ENCODE results near the gene ACKR1. TPM values are rescaled to one million over a fixed set of nuclear protein-coding genes. Genes with fewer than 3 reads are reported as not detected.

Gene ACKR1
- polyA plus RNA-seq, 1 donor (not counting 4 experiments of a cell fraction or from before 2014, with no cell fraction given): not detected

DNA sequence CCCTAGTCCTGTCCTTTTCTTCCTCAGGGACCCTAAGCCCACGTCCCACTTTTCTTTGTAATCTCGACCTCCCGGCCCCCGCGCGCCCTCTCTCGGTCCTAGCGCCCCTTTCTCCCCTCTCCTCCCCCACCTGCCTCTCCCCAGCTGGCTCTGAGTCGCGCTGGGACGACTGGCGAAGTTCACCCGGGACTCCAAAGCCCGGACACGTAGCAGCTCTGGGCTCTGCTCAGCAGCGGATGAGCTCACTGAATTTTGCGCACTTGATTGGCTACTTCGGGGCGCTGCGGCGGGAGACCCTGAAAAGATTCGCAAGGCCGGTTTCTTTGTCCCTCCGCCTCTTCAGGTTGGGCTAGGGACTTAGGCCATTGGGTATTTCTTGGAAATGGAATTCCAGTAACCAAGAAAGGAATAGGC, 16.3 kb upstream of the ACKR1 start:
- no peaks in the 10 kb centered on the region for H4K20me1 ChIP-seq (ENCODE audit: control insufficient read depth, extremely low read depth, insufficient read depth, low read length)
- H3K36me3 ChIP-seq (ENCODE audit: control insufficient read depth in 2 of 2, extremely low read depth in 1 of 2, insufficient read depth in 2 of 2, low read length in 2 of 2): no peaks in the 10 kb centered on the region
- H3K9ac ChIP-seq (ENCODE audit: control insufficient read depth, extremely low read depth, insufficient read depth, low read length): no peak overlapping the region
- H3K4me1 ChIP-seq (ENCODE audit: control insufficient read depth, extremely low read depth, insufficient read depth, low read length): no peaks in the 10 kb centered on the region
- H3K9me1 ChIP-seq (ENCODE audit: control insufficient read depth, extremely low read depth, insufficient read depth, low read length): no peaks in the 10 kb centered on the region
- no peaks in the 10 kb centered on the region for H3K79me2 ChIP-seq (ENCODE audit: control insufficient read depth, insufficient read depth, low read length)
- no peak for TF ChIP-seq EZH2 (IDR thresholded peaks at IDR 0.05; ENCODE audit: low read length)
- TF ChIP-seq, protein P1, sequence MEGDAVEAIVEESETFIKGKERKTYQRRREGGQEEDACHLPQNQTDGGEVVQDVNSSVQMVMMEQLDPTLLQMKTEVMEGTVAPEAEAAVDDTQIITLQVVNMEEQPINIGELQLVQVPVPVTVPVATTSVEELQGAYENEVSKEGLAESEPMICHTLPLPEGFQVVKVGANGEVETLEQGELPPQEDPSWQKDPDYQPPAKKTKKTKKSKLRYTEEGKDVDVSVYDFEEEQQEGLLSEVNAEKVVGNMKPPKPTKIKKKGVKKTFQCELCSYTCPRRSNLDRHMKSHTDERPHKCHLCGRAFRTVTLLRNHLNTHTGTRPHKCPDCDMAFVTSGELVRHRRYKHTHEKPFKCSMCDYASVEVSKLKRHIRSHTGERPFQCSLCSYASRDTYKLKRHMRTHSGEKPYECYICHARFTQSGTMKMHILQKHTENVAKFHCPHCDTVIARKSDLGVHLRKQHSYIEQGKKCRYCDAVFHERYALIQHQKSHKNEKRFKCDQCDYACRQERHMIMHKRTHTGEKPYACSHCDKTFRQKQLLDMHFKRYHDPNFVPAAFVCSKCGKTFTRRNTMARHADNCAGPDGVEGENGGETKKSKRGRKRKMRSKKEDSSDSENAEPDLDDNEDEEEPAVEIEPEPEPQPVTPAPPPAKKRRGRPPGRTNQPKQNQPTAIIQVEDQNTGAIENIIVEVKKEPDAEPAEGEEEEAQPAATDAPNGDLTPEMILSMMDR (optimal IDR thresholded peaks at IDR 0.05 in 1 of 3, IDR thresholded peaks at IDR 0.05 in 1 of 3, conservative IDR thresholded peaks at IDR 0.05 in 1 of 3; ENCODE audit: extremely low read depth in 1 of 3, insufficient read depth in 2 of 3, low read length in 3 of 3): no peak
- DNase-seq (ENCODE audit: low read depth, low spot score) (no peak), FAIRE-seq (no peak)
- H3K4me2 ChIP-seq (ENCODE audit: control insufficient read depth, extremely low read depth, insufficient read depth, low read depth, low read length): no peak overlapping the region
- dilution Hi-C loops (cut with MboI; ENCODE audit: extremely low pct_ligation_motif_present, low sequenced_read_pairs): no loop called here
- no peak overlapping the region for H2AFZ ChIP-seq (ENCODE audit: control insufficient read depth, low read length)
- H3K27ac ChIP-seq (ENCODE audit: control insufficient read depth, insufficient read depth, low read length): no peak overlapping the region
- H3K9me3 ChIP-seq (ENCODE audit: control insufficient read depth, low read depth, low read length): no peaks in the 10 kb centered on the region
- H3K4me3 ChIP-seq (ENCODE audit: control insufficient read depth in 2 of 3, extremely low read depth in 1 of 3, insufficient read depth in 2 of 3, low read depth in 1 of 3, low read length in 3 of 3): no peak overlapping the region
- peaks cover 39% of the 10 kb centered on the region for H3K27me3 ChIP-seq (ENCODE audit: control insufficient read depth, extremely low read depth, insufficient read depth, low read length)

GRCh38 chr1:159190441-159190840, 14.2 kb upstream of the ACKR1 start:
- FAIRE-seq (no peak), DNase-seq (ENCODE audit: low read depth, low spot score) (no peak)
- Histone ChIP-seq H3K27me3 (ENCODE audit: control insufficient read depth, extremely low read depth, insufficient read depth, low read length) (peaks cover 39% of the 10 kb centered on the region), H3K4me2 (ENCODE audit: control insufficient read depth, extremely low read depth, insufficient read depth, low read depth, low read length) (no peak overlapping the region), H2AFZ (ENCODE audit: control insufficient read depth, low read length) (no peak overlapping the region), H3K4me1 (ENCODE audit: control insufficient read depth, extremely low read depth, insufficient read depth, low read length) (no peaks in the 10 kb centered on the region), H3K27ac (ENCODE audit: control insufficient read depth, insufficient read depth, low read length) (no peak overlapping the region), H3K79me2 (ENCODE audit: control insufficient read depth, insufficient read depth, low read length) (no peaks in the 10 kb centered on the region), H3K9ac (ENCODE audit: control insufficient read depth, extremely low read depth, insufficient read depth, low read length) (no peak overlapping the region), H4K20me1 (ENCODE audit: control insufficient read depth, extremely low read depth, insufficient read depth, low read length) (no peaks in the 10 kb centered on the region), H3K9me3 (ENCODE audit: control insufficient read depth, low read depth, low read length) (no peaks in the 10 kb centered on the region), H3K4me3 (ENCODE audit: control insufficient read depth in 2 of 3, extremely low read depth in 1 of 3, insufficient read depth in 2 of 3, low read depth in 1 of 3, low read length in 3 of 3) (no peak overlapping the region), H3K36me3 (ENCODE audit: control insufficient read depth in 2 of 2, extremely low read depth in 1 of 2, insufficient read depth in 2 of 2, low read length in 2 of 2) (no peaks in the 10 kb centered on the region), H3K9me1 (ENCODE audit: control insufficient read depth, extremely low read depth, insufficient read depth, low read length) (no peaks in the 10 kb centered on the region)
- dilution Hi-C loops (cut with MboI; ENCODE audit: extremely low pct_ligation_motif_present, low sequenced_read_pairs): no loop called here
- no peak for TF ChIP-seq EZH2 (IDR thresholded peaks at IDR 0.05; ENCODE audit: low read length)

DNA sequence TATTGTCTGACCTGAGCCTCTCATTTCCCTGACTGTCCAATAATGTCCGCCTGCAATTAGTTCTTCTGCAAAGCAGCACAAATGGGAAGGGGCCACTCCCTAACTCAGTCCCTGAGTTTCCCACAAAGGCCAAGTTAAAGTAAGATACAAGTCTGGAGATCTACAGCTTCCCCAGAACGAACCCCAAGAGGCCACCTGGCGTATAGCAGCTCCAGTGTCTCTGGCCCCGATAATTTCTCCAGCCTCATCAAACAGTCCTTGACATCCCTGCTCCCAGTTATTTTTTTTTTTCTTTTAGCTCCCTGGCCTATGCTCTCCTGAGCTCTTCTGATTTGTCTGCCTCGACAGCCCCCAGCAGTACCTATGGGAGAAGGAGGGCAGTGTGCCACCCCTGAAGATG, 8.1 kb upstream of the ACKR1 start:
- no peak for DNase-seq (ENCODE audit: low read depth, low spot score)
- Histone ChIP-seq H3K9ac (ENCODE audit: control insufficient read depth, extremely low read depth, insufficient read depth, low read length) (no peak overlapping the region), H3K4me2 (ENCODE audit: control insufficient read depth, extremely low read depth, insufficient read depth, low read depth, low read length) (no peak overlapping the region), H3K27ac (ENCODE audit: control insufficient read depth, insufficient read depth, low read length) (no peak overlapping the region), H3K36me3 (ENCODE audit: control insufficient read depth in 2 of 2, extremely low read depth in 1 of 2, insufficient read depth in 2 of 2, low read length in 2 of 2) (no peaks in the 10 kb centered on the region), H3K4me1 (ENCODE audit: control insufficient read depth, extremely low read depth, insufficient read depth, low read length) (no peaks in the 10 kb centered on the region), H3K27me3 (ENCODE audit: control insufficient read depth, extremely low read depth, insufficient read depth, low read length) (peaks cover 23% of the 10 kb centered on the region), H2AFZ (ENCODE audit: control insufficient read depth, low read length) (no peak overlapping the region), H3K4me3 (ENCODE audit: control insufficient read depth in 2 of 3, extremely low read depth in 1 of 3, insufficient read depth in 2 of 3, low read depth in 1 of 3, low read length in 3 of 3) (no peak overlapping the region), H3K79me2 (ENCODE audit: control insufficient read depth, insufficient read depth, low read length) (no peaks in the 10 kb centered on the region), H4K20me1 (ENCODE audit: control insufficient read depth, extremely low read depth, insufficient read depth, low read length) (no peaks in the 10 kb centered on the region), H3K9me1 (ENCODE audit: control insufficient read depth, extremely low read depth, insufficient read depth, low read length) (no peaks in the 10 kb centered on the region), H3K9me3 (ENCODE audit: control insufficient read depth, low read depth, low read length) (no peaks in the 10 kb centered on the region)
- FAIRE-seq: no peak
- TF ChIP-seq EZH2 (IDR thresholded peaks at IDR 0.05; ENCODE audit: low read length): no peak
- TF ChIP-seq, protein P1 (optimal IDR thresholded peaks at IDR 0.05 in 1 of 3, IDR thresholded peaks at IDR 0.05 in 1 of 3, conservative IDR thresholded peaks at IDR 0.05 in 1 of 3; ENCODE audit: extremely low read depth in 1 of 3, insufficient read depth in 2 of 3, low read length in 3 of 3): peak in 2 of 3 experiments; percentile 35 to 40
- dilution Hi-C loops (cut with MboI; ENCODE audit: extremely low pct_ligation_motif_present, low sequenced_read_pairs): no loop called here

All from keratinocyte (primary cell).